Measurements from ENCODE around the gene C6orf47. TPM values are rescaled to one million over a fixed set of nuclear protein-coding genes. Genes with fewer than 3 reads are reported as not detected.

C6orf47 gene
- total and polyA plus RNA-seq, 2 of the 13 experiments (the other 11 are each of a cell fraction or from before 2014, with no cell fraction given): 1.7 to 18.1 TPM

GRCh38 chr6:31702819-31703716 is 42.5 kb upstream of the C6orf47 start, which contains the start of gene ABHD16A (continued):
- TF ChIP-seq ZNF318 (CRISPR knock-in tag; IDR thresholded peaks at IDR 0.05) (no peak), SIX1 (CRISPR knock-in tag; IDR thresholded peaks at IDR 0.05; ENCODE audit: borderline replicate concordance) (no peak; the same call in 1 of the 2 replicates), ZNF747 (CRISPR knock-in tag; IDR thresholded peaks at IDR 0.05; ENCODE audit: borderline replicate concordance) (peak; percentile 79; the same call in 1 of the 2 replicates), ZNF83 (CRISPR knock-in tag; IDR thresholded peaks at IDR 0.05; ENCODE audit: borderline replicate concordance) (no peak; the same call in 1 of the 2 replicates), YEATS4 (CRISPR knock-in tag; IDR thresholded peaks at IDR 0.05; ENCODE audit: borderline replicate concordance) (peak; percentile 64; the same call in 1 of the 2 replicates), ZXDC (CRISPR knock-in tag; IDR thresholded peaks at IDR 0.05) (no peak), NR2F2 (IDR thresholded peaks at IDR 0.05; ENCODE audit: borderline replicate concordance, low read depth) (peak; percentile 53; the same call in 1 of the 2 replicates), ZC3H4 (CRISPR knock-in tag; IDR thresholded peaks at IDR 0.05; ENCODE audit: borderline replicate concordance) (no peak), NCOA1 (CRISPR knock-in tag; IDR thresholded peaks at IDR 0.05) (no peak), TP53 (CRISPR knock-in tag; conservative IDR thresholded peaks at IDR 0.05) (no peak), ZFY (CRISPR knock-in tag; IDR thresholded peaks at IDR 0.05) (peak; percentile 90), HNRNPUL1 (IDR thresholded peaks at IDR 0.05; ENCODE audit: low read depth, low read length) (no peak), ZNF263 (CRISPR knock-in tag; IDR thresholded peaks at IDR 0.05) (peak; percentile 27; the same call in 1 of the 2 replicates), GATA4 (IDR thresholded peaks at IDR 0.05; ENCODE audit: borderline replicate concordance, low read depth) (peak; percentile 63; the same call in 1 of the 2 replicates), ATF2 (CRISPR knock-in tag; IDR thresholded peaks at IDR 0.05) (peak; percentile 99), KDM1A (CRISPR knock-in tag; IDR thresholded peaks at IDR 0.05) (no peak), ZIK1 (CRISPR knock-in tag; IDR thresholded peaks at IDR 0.05; ENCODE audit: borderline replicate concordance, low read depth) (no peak)

Measured in HepG2 (cell line).